AG09309 (cell line): ENCODE measurements around the gene BTBD9.
A peak's percentile ranks its signal among the peaks of the same experiment; 100 is the strongest.

Experiments
- DNase-seq: peaks from one replicate; pipeline ENCODE4 v3.0.0-alpha.2; 2010; ENCODE audit warnings: low read depth
- H3K4me3 ChIP-seq: 2 replicates; pipeline ENCODE4 v1.5.1; 2011; ENCODE audit warnings: mild to moderate bottlenecking, low read depth, low read length, moderate library complexity; ENCODE audit not compliant: control insufficient read depth
- TF ChIP-seq, protein P1 (sequence below): IDR thresholded peaks from 2 replicates; pipeline ENCODE4 v1.5.1; 2011; ENCODE audit warnings: mild to moderate bottlenecking, low read depth, low read length, inconsistent platforms; ENCODE audit not compliant: insufficient read depth, control insufficient read depth; ENCODE audit errors: missing control alignments

BTBD9 gene

DNA sequence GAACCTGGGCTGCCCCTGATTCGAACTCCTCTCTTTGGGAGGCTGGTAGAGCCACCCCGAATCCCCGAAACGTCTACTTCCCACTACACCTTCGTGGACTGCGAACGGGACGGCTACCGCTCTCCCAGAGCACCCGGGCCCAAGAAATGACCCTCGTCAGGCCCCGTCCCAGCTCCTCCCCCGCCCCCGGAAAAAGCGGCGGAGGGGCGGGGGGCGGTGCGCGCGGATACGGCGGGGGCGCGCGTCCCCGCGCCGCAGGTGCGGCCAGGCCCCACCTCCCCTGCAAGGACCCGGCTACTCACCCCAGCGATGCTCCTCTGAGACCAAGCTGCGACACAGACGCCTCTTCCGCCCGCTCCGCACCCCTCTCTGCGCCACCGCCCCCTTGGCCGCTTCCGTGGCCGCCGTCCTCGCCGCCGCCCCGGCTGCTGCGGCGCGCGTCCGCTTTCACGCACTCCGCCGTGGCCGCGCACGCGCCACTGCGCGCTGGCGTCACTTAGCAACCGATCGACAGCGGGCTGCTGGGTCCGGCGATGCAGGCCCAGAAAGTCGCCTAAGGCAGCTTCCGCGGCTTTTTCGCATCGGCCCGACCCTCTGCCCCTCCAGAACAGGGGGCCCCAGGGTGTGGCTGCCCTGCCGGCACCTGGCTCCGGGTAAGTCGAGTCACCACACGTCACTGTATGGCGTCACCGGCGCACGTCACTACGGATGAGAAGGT is at the start of gene BTBD9:
BTBD9 (minus strand) TSS at position 432 of the 718 bp plus-strand sequence.
- peak within 1 kb of the TSS; percentile 70 for H3K4me3 ChIP-seq
- DNase-seq: no peak
- TF ChIP-seq, protein P1, sequence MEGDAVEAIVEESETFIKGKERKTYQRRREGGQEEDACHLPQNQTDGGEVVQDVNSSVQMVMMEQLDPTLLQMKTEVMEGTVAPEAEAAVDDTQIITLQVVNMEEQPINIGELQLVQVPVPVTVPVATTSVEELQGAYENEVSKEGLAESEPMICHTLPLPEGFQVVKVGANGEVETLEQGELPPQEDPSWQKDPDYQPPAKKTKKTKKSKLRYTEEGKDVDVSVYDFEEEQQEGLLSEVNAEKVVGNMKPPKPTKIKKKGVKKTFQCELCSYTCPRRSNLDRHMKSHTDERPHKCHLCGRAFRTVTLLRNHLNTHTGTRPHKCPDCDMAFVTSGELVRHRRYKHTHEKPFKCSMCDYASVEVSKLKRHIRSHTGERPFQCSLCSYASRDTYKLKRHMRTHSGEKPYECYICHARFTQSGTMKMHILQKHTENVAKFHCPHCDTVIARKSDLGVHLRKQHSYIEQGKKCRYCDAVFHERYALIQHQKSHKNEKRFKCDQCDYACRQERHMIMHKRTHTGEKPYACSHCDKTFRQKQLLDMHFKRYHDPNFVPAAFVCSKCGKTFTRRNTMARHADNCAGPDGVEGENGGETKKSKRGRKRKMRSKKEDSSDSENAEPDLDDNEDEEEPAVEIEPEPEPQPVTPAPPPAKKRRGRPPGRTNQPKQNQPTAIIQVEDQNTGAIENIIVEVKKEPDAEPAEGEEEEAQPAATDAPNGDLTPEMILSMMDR: no peak

DNA sequence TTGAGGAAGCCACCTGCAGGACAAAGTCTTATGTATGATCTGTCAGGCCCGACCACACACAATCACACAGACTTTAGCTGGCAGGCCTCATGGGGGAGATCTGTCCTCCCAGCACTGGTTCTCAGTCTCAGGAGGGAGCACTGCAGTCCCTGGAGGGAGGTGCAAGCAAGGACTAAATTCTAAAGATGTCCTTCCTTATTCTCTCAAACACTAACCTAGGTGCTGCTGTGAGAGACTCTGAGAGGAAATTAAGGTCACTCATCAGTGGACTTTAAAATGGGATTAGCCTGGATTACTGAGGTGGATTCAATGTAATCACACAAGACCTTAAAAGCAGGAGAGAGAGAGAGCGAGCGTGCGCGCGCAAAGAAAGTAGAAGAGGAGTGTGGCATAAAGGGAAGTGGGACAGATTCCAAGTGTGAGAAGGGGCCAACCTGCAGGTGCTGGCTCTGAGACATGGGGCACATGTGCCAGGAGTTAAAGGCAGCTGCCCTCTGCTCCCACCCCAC is 48.9 kb upstream of the BTBD9 start:
- H3K4me3 ChIP-seq: no peak overlapping the region
- TF ChIP-seq, protein P1: no peak
- no peak for DNase-seq

DNA sequence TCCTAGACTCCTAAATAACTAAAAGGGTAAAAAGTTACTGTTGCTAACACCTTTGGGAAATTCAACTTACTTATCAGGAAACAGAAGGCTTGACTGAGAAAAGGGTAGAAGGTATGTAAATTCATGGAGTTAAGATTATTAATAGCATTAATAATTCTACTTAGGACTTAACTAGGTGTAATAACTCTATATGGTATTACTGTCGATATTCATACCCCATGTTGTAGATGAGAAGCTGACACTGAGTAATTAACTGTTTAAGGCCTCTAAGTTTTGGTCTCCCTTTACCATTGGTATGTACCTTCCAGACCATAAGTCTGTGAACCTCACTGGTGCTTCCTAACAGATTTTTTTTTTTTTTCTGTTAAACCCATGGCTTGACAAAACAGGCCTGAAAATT is 47.8 kb upstream of the BTBD9 start:
- no peak overlapping the region for H3K4me3 ChIP-seq
- TF ChIP-seq, protein P1: no peak
- no peak for DNase-seq

DNA sequence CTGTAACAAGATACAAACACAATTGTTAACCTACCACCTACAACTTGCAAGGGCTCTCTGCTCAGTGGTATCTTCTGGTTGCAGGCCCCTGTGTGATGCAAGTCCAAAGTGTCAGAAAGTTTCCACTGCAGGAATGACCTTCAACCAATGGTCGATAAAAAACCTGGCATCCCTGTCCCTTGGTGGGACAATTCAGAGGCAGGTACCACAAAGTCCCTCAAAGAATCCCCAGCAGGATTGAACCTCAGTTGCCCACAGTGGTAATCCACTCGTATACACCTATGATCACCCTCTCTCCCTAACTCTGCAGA is 47.3 kb upstream of the BTBD9 start:
- no peak for DNase-seq
- TF ChIP-seq, protein P1: no peak
- H3K4me3 ChIP-seq: no peak overlapping the region

DNA sequence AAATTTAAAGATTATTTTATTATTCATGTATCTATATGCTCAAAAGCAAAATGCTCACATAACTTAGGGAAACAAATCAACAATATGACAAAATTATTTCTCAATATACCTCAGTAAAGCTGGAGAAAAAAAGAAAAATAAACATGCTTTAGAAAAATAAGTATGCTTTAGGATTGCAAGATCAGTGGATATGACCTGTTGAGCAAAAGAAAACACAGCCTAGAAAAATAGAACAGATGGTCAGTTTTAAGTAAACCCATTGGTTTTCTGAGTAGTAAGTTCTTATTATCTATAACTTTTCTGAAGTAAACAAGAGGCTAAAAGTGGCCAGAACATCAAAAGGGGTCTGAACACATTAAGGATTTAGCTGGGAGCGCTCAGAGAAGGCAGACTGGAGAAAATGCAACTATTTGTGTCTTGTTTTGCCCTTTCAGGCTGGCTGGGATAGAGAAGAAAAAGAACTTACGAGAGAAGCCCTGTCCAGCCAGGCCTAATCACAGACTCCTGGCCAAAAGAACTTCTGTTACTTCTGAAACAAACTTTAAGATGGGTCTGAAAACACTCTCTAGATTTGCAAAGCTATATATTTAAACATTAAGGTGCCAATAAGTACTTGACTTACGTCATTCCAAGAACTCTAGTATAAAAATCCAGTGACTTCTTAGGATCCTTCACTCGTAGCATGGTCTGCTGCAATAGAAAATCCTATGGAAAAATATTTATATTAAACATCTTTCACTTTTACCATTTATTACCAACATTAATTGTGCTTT is 46.7 kb upstream of the BTBD9 start:
- TF ChIP-seq, protein P1: no peak
- DNase-seq: no peak
- H3K4me3 ChIP-seq: no peak overlapping the region

DNA sequence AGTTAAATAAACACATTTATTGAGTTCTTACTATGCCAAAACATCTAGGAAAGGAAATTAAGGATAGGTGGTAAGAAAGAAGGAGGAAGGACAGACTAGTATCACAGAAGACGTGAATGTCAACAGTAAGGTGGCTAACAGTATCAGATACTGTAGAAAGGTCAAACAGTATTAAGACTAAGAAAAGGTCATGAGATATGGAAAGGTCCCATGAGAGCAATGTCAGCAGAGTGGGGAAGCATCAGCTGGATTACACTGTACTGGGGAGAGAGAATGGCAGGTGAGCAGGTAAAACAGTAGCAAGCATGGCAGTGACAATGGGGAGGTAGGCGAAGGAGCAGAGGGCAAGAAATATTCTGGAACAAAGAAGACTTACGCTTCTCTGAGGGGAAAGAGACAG is 45.2 kb upstream of the BTBD9 start:
- TF ChIP-seq, protein P1: no peak
- DNase-seq: no peak
- no peak overlapping the region for H3K4me3 ChIP-seq
